ENCODE results near the gene LRRC4C. TPM values are rescaled to one million over a fixed set of nuclear protein-coding genes. Genes with fewer than 3 reads are reported as not detected.

The LRRC4C gene
- total RNA-seq, 1 donor from 2014 or later: 1.3 TPM

- no peak overlapping the region for H3K4me3 Mint-ChIP-seq (ENCODE audit: low read depth)
Measured at GRCh38 chr11:41309716-41310115, 149.7 kb downstream of the LRRC4C start.

GRCh38 chr11:41309111-41309522 lies 150.3 kb downstream of the LRRC4C start:
- H3K4me1 Mint-ChIP-seq (ENCODE audit: low read depth): peaks cover 10% of the 10 kb centered on the region
- TF ChIP-seq, protein P1, sequence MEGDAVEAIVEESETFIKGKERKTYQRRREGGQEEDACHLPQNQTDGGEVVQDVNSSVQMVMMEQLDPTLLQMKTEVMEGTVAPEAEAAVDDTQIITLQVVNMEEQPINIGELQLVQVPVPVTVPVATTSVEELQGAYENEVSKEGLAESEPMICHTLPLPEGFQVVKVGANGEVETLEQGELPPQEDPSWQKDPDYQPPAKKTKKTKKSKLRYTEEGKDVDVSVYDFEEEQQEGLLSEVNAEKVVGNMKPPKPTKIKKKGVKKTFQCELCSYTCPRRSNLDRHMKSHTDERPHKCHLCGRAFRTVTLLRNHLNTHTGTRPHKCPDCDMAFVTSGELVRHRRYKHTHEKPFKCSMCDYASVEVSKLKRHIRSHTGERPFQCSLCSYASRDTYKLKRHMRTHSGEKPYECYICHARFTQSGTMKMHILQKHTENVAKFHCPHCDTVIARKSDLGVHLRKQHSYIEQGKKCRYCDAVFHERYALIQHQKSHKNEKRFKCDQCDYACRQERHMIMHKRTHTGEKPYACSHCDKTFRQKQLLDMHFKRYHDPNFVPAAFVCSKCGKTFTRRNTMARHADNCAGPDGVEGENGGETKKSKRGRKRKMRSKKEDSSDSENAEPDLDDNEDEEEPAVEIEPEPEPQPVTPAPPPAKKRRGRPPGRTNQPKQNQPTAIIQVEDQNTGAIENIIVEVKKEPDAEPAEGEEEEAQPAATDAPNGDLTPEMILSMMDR (IDR thresholded peaks at IDR 0.05; ENCODE audit: unreplicated experiment): no peak
- no peak overlapping the region for H3K27ac Mint-ChIP-seq
- no peak for DNase-seq (ENCODE audit: low spot score, unreplicated experiment)
- H3K27me3 Mint-ChIP-seq: no peaks in the 10 kb centered on the region
- H3K4me3 Mint-ChIP-seq (ENCODE audit: low read depth): no peak overlapping the region
- peaks cover 3% of the 10 kb centered on the region for H3K36me3 Mint-ChIP-seq (ENCODE audit: insufficient read depth)
- peaks cover 10% of the 10 kb centered on the region for H3K9me3 Mint-ChIP-seq (ENCODE audit: low read depth)

More at GRCh38 chr11:41309716-41310115, 149.7 kb downstream of the LRRC4C start:
- TF ChIP-seq, protein P1 (IDR thresholded peaks at IDR 0.05; ENCODE audit: unreplicated experiment): no peak
- peaks cover 10% of the 10 kb centered on the region for H3K9me3 Mint-ChIP-seq (ENCODE audit: low read depth)
- H3K4me1 Mint-ChIP-seq (ENCODE audit: low read depth): peaks cover 10% of the 10 kb centered on the region
- H3K36me3 Mint-ChIP-seq (ENCODE audit: insufficient read depth): peaks cover 3% of the 10 kb centered on the region
- no peak for DNase-seq (ENCODE audit: low spot score, unreplicated experiment)
- H3K27ac Mint-ChIP-seq: no peak overlapping the region
- H3K27me3 Mint-ChIP-seq: no peaks in the 10 kb centered on the region

DNA sequence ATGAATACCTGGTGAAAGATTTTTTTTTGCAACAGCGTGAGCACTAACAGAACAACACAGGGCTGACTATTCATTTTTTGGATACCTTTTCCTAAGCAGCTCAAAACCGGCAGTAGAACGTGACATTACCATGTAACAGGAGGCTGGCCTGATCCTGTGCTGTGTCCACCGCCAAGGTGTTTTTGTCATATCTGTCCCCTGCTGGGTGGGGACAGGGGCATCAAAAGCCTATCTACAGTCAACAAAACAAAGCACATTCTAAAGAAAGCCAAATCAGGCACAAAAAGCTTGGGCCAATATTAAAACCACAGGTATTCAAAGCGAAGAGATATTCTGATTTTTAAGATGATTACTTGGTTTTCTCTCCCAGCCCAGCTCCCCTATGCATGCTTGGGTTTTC lies 151.2 kb downstream of the LRRC4C start:
- Mint-ChIP-seq H3K27me3 (no peaks in the 10 kb centered on the region), H3K36me3 (ENCODE audit: insufficient read depth) (peaks cover 3% of the 10 kb centered on the region), H3K4me3 (ENCODE audit: low read depth) (no peak overlapping the region), H3K27ac (no peak overlapping the region), H3K4me1 (ENCODE audit: low read depth) (peaks cover 10% of the 10 kb centered on the region), H3K9me3 (ENCODE audit: low read depth) (peaks cover 10% of the 10 kb centered on the region)
- DNase-seq (ENCODE audit: low spot score, unreplicated experiment): no peak
- TF ChIP-seq, protein P1 (IDR thresholded peaks at IDR 0.05; ENCODE audit: unreplicated experiment): no peak

- H3K4me3 Mint-ChIP-seq (ENCODE audit: low read depth): no peak overlapping the region
- no peak overlapping the region for H3K27ac Mint-ChIP-seq
- H3K9me3 Mint-ChIP-seq (ENCODE audit: low read depth): peaks cover 10% of the 10 kb centered on the region
- DNase-seq (ENCODE audit: low spot score, unreplicated experiment): no peak
- peaks cover 3% of the 10 kb centered on the region for H3K36me3 Mint-ChIP-seq (ENCODE audit: insufficient read depth)
- H3K27me3 Mint-ChIP-seq: no peaks in the 10 kb centered on the region
- peaks cover 10% of the 10 kb centered on the region for H3K4me1 Mint-ChIP-seq (ENCODE audit: low read depth)
- TF ChIP-seq, protein P1 (IDR thresholded peaks at IDR 0.05; ENCODE audit: unreplicated experiment): no peak
Measured at GRCh38 chr11:41307296-41308080, 152.0 kb downstream of the LRRC4C start.

GRCh38 chr11:41306431-41306830 lies 153.0 kb downstream of the LRRC4C start:
- TF ChIP-seq, protein P1 (IDR thresholded peaks at IDR 0.05; ENCODE audit: unreplicated experiment): no peak
- H3K4me1 Mint-ChIP-seq (ENCODE audit: low read depth): peaks cover 10% of the 10 kb centered on the region
- H3K4me3 Mint-ChIP-seq (ENCODE audit: low read depth): no peak overlapping the region
- H3K27me3 Mint-ChIP-seq: no peaks in the 10 kb centered on the region
- H3K9me3 Mint-ChIP-seq (ENCODE audit: low read depth): peaks cover 10% of the 10 kb centered on the region
- no peak for DNase-seq (ENCODE audit: low spot score, unreplicated experiment)
- no peak overlapping the region for H3K27ac Mint-ChIP-seq
- peaks cover 3% of the 10 kb centered on the region for H3K36me3 Mint-ChIP-seq (ENCODE audit: insufficient read depth)

Data from progenitor cell of endocrine pancreas (in vitro differentiated cells).